ENCODE data around the gene IGF2R.

Gene IGF2R

GRCh38 chr6:160079686-160080043 lies 110.8 kb downstream of the IGF2R start:
- Histone ChIP-seq H3K9me3 (ENCODE audit: insufficient read depth, low read length) (no peaks in the 10 kb centered on the region), H3K4me2 (ENCODE audit: low read length) (no peak overlapping the region), H2AFZ (ENCODE audit: low read depth, low read length) (no peak overlapping the region), H3K4me1 (ENCODE audit: low read length) (0 out of 2 replicates have a peak, but pooled peaks cover 6% of the 10 kb centered on the region), H3K4me3 (ENCODE audit: low read length) (no peak overlapping the region), H3K27me3 (ENCODE audit: low read depth, low read length) (no peaks in the 10 kb centered on the region), H3K36me3 (replicated peaks; ENCODE audit: low read depth, low read length) (peaks cover 3% of the 10 kb centered on the region), H3K27ac (ENCODE audit: low read length) (no peak overlapping the region), H3K9ac (ENCODE audit: low read length) (no peak overlapping the region), H4K20me1 (ENCODE audit: insufficient read depth, low read length) (no peaks in the 10 kb centered on the region), H3K79me2 (ENCODE audit: low read length) (no peaks in the 10 kb centered on the region)
- TF ChIP-seq CTCF (IDR thresholded peaks at IDR 0.05; ENCODE audit: low read depth, low read length), result no peak
- TF ChIP-seq EZH2phosphoT487 (IDR thresholded peaks at IDR 0.05; ENCODE audit: low read depth), result no peak

DNA sequence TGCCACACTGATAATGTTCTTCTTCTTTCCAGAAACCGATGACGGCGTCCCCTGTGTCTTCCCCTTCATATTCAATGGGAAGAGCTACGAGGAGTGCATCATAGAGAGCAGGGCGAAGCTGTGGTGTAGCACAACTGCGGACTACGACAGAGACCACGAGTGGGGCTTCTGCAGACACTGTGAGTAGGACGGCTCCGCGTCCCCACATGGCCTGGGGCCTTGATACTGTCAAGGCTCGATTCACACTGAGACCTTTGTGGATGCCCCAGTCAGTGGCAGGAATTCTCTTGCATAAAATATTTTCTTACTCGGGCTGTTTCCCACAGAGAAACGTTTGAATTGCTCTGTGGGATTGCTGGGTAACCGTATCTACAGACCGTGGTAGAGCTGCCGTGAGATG lies 111.2 kb downstream of the IGF2R start:
- no peak for TF ChIP-seq EZH2phosphoT487 (IDR thresholded peaks at IDR 0.05; ENCODE audit: low read depth)
- TF ChIP-seq CTCF (IDR thresholded peaks at IDR 0.05; ENCODE audit: low read depth, low read length), result no peak
- Histone ChIP-seq H4K20me1 (ENCODE audit: insufficient read depth, low read length) (no peaks in the 10 kb centered on the region), H3K4me3 (ENCODE audit: low read length) (no peak overlapping the region), H3K27ac (ENCODE audit: low read length) (no peak overlapping the region), H3K27me3 (ENCODE audit: low read depth, low read length) (no peaks in the 10 kb centered on the region), H3K9ac (ENCODE audit: low read length) (no peak overlapping the region), H3K4me2 (ENCODE audit: low read length) (no peak overlapping the region), H3K4me1 (ENCODE audit: low read length) (0 out of 2 replicates have a peak, but pooled peaks cover 6% of the 10 kb centered on the region), H3K79me2 (ENCODE audit: low read length) (no peaks in the 10 kb centered on the region), H2AFZ (ENCODE audit: low read depth, low read length) (no peak overlapping the region), H3K36me3 (replicated peaks; ENCODE audit: low read depth, low read length) (peaks cover 3% of the 10 kb centered on the region), H3K9me3 (ENCODE audit: insufficient read depth, low read length) (no peaks in the 10 kb centered on the region)

DNA sequence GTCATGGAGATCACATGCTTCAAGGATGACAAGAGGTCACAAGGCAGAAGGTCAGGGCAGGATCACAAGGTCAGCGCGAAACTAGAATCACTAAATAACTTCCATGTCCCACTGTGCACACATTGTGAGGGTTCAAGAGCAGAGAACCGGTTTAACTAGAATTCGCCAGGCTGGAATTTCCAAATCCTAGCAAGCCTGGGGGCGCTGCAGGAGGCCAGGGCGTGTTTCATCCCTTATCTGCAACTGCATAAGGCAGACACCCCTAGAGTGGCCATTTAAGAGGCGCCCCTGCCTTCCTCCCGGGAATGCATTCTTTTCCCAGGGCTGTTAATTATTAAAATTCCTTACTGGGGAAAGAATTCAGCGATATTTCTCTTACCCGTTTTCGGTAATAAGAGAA lies 112.5 kb downstream of the IGF2R start:
- Histone ChIP-seq H3K9ac (ENCODE audit: low read length) (no peak overlapping the region), H3K79me2 (ENCODE audit: low read length) (no peaks in the 10 kb centered on the region), H3K36me3 (replicated peaks; ENCODE audit: low read depth, low read length) (peaks cover 3% of the 10 kb centered on the region), H3K4me1 (ENCODE audit: low read length) (no peaks in the 10 kb centered on the region), H2AFZ (ENCODE audit: low read depth, low read length) (no peak overlapping the region), H3K27me3 (ENCODE audit: low read depth, low read length) (no peaks in the 10 kb centered on the region), H4K20me1 (ENCODE audit: insufficient read depth, low read length) (no peaks in the 10 kb centered on the region), H3K27ac (ENCODE audit: low read length) (no peak overlapping the region), H3K4me3 (ENCODE audit: low read length) (no peak overlapping the region), H3K4me2 (ENCODE audit: low read length) (no peak overlapping the region), H3K9me3 (ENCODE audit: insufficient read depth, low read length) (no peaks in the 10 kb centered on the region)
- TF ChIP-seq EZH2phosphoT487 (IDR thresholded peaks at IDR 0.05; ENCODE audit: low read depth) (no peak), CTCF (IDR thresholded peaks at IDR 0.05; ENCODE audit: low read depth, low read length) (no peak)

- no peak overlapping the region for H2AFZ ChIP-seq (ENCODE audit: low read depth, low read length)
- no peaks in the 10 kb centered on the region for H3K9me3 ChIP-seq (ENCODE audit: insufficient read depth, low read length)
- H3K4me2 ChIP-seq (ENCODE audit: low read length), result no peak overlapping the region
- peaks cover 3% of the 10 kb centered on the region for H3K36me3 ChIP-seq (replicated peaks; ENCODE audit: low read depth, low read length)
- H3K27me3 ChIP-seq (ENCODE audit: low read depth, low read length), result no peaks in the 10 kb centered on the region
- no peak overlapping the region for H3K9ac ChIP-seq (ENCODE audit: low read length)
- TF ChIP-seq EZH2phosphoT487 (IDR thresholded peaks at IDR 0.05; ENCODE audit: low read depth), result no peak
- TF ChIP-seq CTCF (IDR thresholded peaks at IDR 0.05; ENCODE audit: low read depth, low read length), result no peak
- no peaks in the 10 kb centered on the region for H3K79me2 ChIP-seq (ENCODE audit: low read length)
- H3K4me1 ChIP-seq (ENCODE audit: low read length), result no peaks in the 10 kb centered on the region
- H3K27ac ChIP-seq (ENCODE audit: low read length), result no peak overlapping the region
- H3K4me3 ChIP-seq (ENCODE audit: low read length), result no peak overlapping the region
- no peaks in the 10 kb centered on the region for H4K20me1 ChIP-seq (ENCODE audit: insufficient read depth, low read length)
Measured at GRCh38 chr6:160082627-160083026, 113.7 kb downstream of the IGF2R start.
